SK-N-SH (cell line): ENCODE results near the gene SMNDC1. TPM values are rescaled to one million over a fixed set of nuclear protein-coding genes. Genes with fewer than 3 reads are reported as not detected.

Experiments
- CTCF ChIA-PET: fragments of 300-600, 350-600 bp; formaldehyde crosslinking; extraction: SDS; loops from one replicate; lab custom pipeline; 2021; lab: Yijun Ruan, JAX
- POLR2A ChIA-PET: fragments of 350-600 bp; sonication (Branson Sonifier 250); formaldehyde crosslinking; extraction: SDS; loops from one replicate; lab custom pipeline; 2020; ENCODE audit warnings: antibody characterized with exemption, inconsistent platforms; lab: Yijun Ruan, JAX
- DNase-seq: peaks from one replicate; pipeline ENCODE4 v3.0.0; 2012
- H2AFZ ChIP-seq: fragments of 200-600 bp; sonication (generic); 2 replicates; pipeline ENCODE4 v1.8.1; 2016; ENCODE audit warnings: antibody characterized with exemption, mild to moderate bottlenecking, low read depth
- H3F3A ChIP-seq: fragments of 200-600 bp; sonication (generic); replicated peaks from 2 replicates; pipeline ENCODE3; 2016; ENCODE audit warnings: antibody characterized with exemption, mild to moderate bottlenecking; ENCODE audit not compliant: insufficient read depth
- H3K27ac ChIP-seq, 2 experiments: fragments of 200-500 bp in 1 of 2; fragments of 200-600 bp in 1 of 2; sonication (Bioruptor generic) in 1 of 2; sonication (generic), shearing (Covaris generic) in 1 of 2; 2 replicates each; pipeline versions ENCODE4 v1.5.1 to v1.6.1; 2014 to 2016; ENCODE audit warnings: low read depth in 2 of 2, inconsistent platforms in 1 of 2, low read length in 1 of 2, mild to moderate bottlenecking in 1 of 2, mixed read lengths in 1 of 2
- H3K27me3 ChIP-seq: fragments of 200-600 bp; sonication (generic), shearing (Covaris generic); 2 replicates; pipeline ENCODE4 v1.6.1; 2016; ENCODE audit warnings: mixed run types; ENCODE audit not compliant: insufficient read depth
- H3K36me3 ChIP-seq, 2 experiments: fragments of 200-500 bp in 1 of 2; fragments of 200-600 bp in 1 of 2; sonication (Bioruptor generic) in 1 of 2; sonication (generic) in 1 of 2; replicated peaks in 1 of 2; 2 replicates each; pipeline versions ENCODE3 to v1.5.1; 2014 to 2016; ENCODE audit warnings: low read length in 1 of 2, mild to moderate bottlenecking in 1 of 2; ENCODE audit not compliant: insufficient read depth in 2 of 2, control insufficient read depth in 1 of 2
- H3K4me1 ChIP-seq, 2 experiments: fragments of 200-500 bp in 1 of 2; fragments of 200-600 bp in 1 of 2; sonication (Bioruptor generic) in 1 of 2; sonication (generic), shearing (Covaris generic) in 1 of 2; 2 replicates each; pipeline versions ENCODE4 v1.5.1 to v1.6.1; 2014 to 2016; ENCODE audit warnings: low read depth in 1 of 2, low read length in 1 of 2, mixed run types in 1 of 2; ENCODE audit not compliant: insufficient read depth in 2 of 2, control insufficient read depth in 1 of 2
- H3K4me2 ChIP-seq: fragments of 200-600 bp; sonication (generic), shearing (Covaris generic); 2 replicates; pipeline ENCODE4 v1.6.1; 2017; ENCODE audit warnings: mixed run types
- H3K4me3 ChIP-seq, 2 experiments: fragments of 200-500 bp in 1 of 2; fragments of 200-600 bp in 1 of 2; sonication (Bioruptor generic) in 1 of 2; sonication (generic), shearing (Covaris generic) in 1 of 2; 2 replicates each; pipeline versions ENCODE4 v1.5.1 to v1.8.1; 2014 to 2016; ENCODE audit warnings: low read depth in 2 of 2, inconsistent platforms in 1 of 2, low read length in 1 of 2, mild to moderate bottlenecking in 1 of 2, mixed read lengths in 1 of 2, moderate library complexity in 1 of 2
- H3K79me2 ChIP-seq: fragments of 200-600 bp; sonication (generic); 2 replicates; pipeline ENCODE4 v1.8.1; 2017; ENCODE audit warnings: mild to moderate bottlenecking; ENCODE audit not compliant: insufficient read depth
- H3K9ac ChIP-seq: fragments of 200-600 bp; sonication (generic); 2 replicates; pipeline ENCODE4 v1.6.1; 2017; ENCODE audit warnings: mixed run types
- H3K9me2 ChIP-seq: fragments of 200-600 bp; sonication (generic); 2 replicates; pipeline ENCODE4 v1.6.1; 2017; ENCODE audit warnings: mixed run types
- H3K9me3 ChIP-seq: fragments of 200-600 bp; sonication (generic); 2 replicates; pipeline ENCODE4 v1.6.1; 2017; ENCODE audit warnings: mixed run types, mild to moderate bottlenecking, moderate library complexity
- H4K20me1 ChIP-seq: fragments of 200-600 bp; sonication (generic); 2 replicates; pipeline ENCODE4 v1.6.1; 2017; ENCODE audit warnings: mild to moderate bottlenecking, mixed run types; ENCODE audit not compliant: insufficient read depth
- CHD2 ChIP-seq: fragments of 150-350 bp; IDR thresholded peaks from 2 replicates; pipeline ENCODE4 v1.6.1; 2018; ENCODE audit warnings: low read length; ENCODE audit not compliant: partially characterized antibody
- EP300 ChIP-seq, 2 experiments: IDR thresholded peaks; 2 replicates each; pipeline versions ENCODE4 v1.4.0 to v1.6.1; 2012; ENCODE audit warnings: borderline replicate concordance in 1 of 2, low read depth in 1 of 2, low read length in 1 of 2
- FOXM1 ChIP-seq: IDR thresholded peaks from 2 replicates; pipeline ENCODE4 v1.4.0; 2012; ENCODE audit warnings: low read depth, mild to moderate bottlenecking
- NFIC ChIP-seq: IDR thresholded peaks from 2 replicates; pipeline ENCODE4 v1.4.0; 2012; ENCODE audit warnings: borderline replicate concordance
- NRF1 ChIP-seq: IDR thresholded peaks from 2 replicates; pipeline ENCODE4 v1.6.1; 2012; ENCODE audit warnings: low read depth, mild to moderate bottlenecking, low read length
- POLR2AphosphoS5 ChIP-seq: IDR thresholded peaks from 2 replicates; pipeline ENCODE4 v1.6.1; 2012; ENCODE audit warnings: low read depth, low read length
- RCOR1 ChIP-seq: fragments of 150-350 bp; IDR thresholded peaks from 2 replicates; pipeline ENCODE4 v1.6.1; 2017; ENCODE audit warnings: antibody characterized with exemption, low read length
- RFX5 ChIP-seq: IDR thresholded peaks from 2 replicates; pipeline ENCODE4 v1.6.1; 2012; ENCODE audit warnings: mild to moderate bottlenecking, improper control_type of control experiment, low read length
- RXRA ChIP-seq: IDR thresholded peaks from 2 replicates; pipeline ENCODE4 v1.4.0; 2012; ENCODE audit warnings: low read depth, mild to moderate bottlenecking, borderline replicate concordance
- SIN3A ChIP-seq: IDR thresholded peaks from 2 replicates; pipeline ENCODE4 v1.6.1; 2012; ENCODE audit warnings: low read depth, mild to moderate bottlenecking, low read length, moderate library complexity, borderline replicate concordance
- TCF12 ChIP-seq: IDR thresholded peaks from 2 replicates; pipeline ENCODE4 v1.4.0; 2012
- TEAD4 ChIP-seq: IDR thresholded peaks from 2 replicates; pipeline ENCODE4 v1.4.0; 2012; ENCODE audit warnings: mild to moderate bottlenecking, borderline replicate concordance; ENCODE audit not compliant: insufficient read depth
- YY1 ChIP-seq: IDR thresholded peaks from 2 replicates; pipeline ENCODE4 v1.4.0; 2012; ENCODE audit warnings: low read depth, mild to moderate bottlenecking
- WGBS: methylation state at CpG from one replicate; pipeline ENCODE4 v1.1.6; 2017; ENCODE audit warnings: low lambda C conversion rate; 5-methylcytosine and 5-hydroxymethylcytosine counted together
- polyA plus RNA-seq, 3 experiments: library from polyadenylated mRNA; depleted of rRNA; stranded (reverse); fragments of >200 nt; gene quantifications; 2 replicates each; pipeline ENCODE4 v1.2.3, GENCODE V29; 2012
- TF ChIP-seq, protein P1 (sequence below): fragments of 200-600 bp; sonication (generic); IDR thresholded peaks from 2 replicates; pipeline ENCODE4 v1.6.1; 2017; ENCODE audit warnings: antibody characterized with exemption, mild to moderate bottlenecking, moderate library complexity
- TF ChIP-seq, protein P2 (sequence below): IDR thresholded peaks from 2 replicates; pipeline ENCODE4 v1.4.0; 2012; ENCODE audit warnings: low read depth, borderline replicate concordance
- TF ChIP-seq, protein P3 (sequence below): IDR thresholded peaks from 2 replicates; pipeline ENCODE4; 2012
- TF ChIP-seq, protein P4 (sequence below): IDR thresholded peaks from 2 replicates; pipeline ENCODE4 v1.4.0; 2012; ENCODE audit warnings: low read depth, borderline replicate concordance
- TF ChIP-seq, protein P5 (sequence below): fragments of 150-350 bp; IDR thresholded peaks from 2 replicates; pipeline ENCODE4 v1.6.1; 2016; ENCODE audit warnings: mild to moderate bottlenecking, low read depth, low read length

The SMNDC1 gene
- polyA plus RNA-seq, 1 of the 3 experiments (the other 2 are of a cell fraction): 13.3 TPM

DNA sequence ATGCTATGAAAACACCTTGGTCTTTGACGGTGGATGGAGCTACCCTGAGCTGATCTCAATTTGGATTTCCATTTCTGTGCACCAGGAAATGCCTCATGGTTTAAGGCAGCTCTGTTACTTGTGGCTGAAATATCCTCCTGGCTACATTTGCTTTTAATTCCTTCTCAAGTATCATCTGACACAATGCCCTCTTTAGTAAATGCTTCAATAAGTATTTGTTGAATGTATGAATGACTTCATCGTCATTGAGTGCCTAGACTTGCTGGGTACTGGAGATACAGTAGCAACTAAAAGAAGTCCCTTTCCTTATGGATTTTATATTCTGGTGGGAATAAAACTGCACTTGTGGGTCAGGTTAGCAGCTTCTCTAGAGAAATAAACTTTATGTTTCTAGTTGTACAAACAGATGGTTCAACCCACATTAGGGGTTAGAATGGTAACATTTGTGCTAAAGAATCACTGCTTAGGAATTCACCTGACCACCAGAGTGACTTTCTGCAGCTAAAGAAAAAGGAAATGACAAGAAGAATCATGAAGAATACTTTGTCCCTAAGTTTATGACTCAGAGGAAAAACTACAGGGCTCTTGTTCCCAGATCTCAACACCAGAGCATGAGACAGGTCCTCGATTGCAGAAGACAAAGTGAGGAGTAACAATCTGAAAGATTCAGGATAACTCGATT, 21.8 kb upstream of the SMNDC1 start (continued):
- no peak for TF ChIP-seq CHD2
- TF ChIP-seq POLR2AphosphoS5: peak; percentile 58; the same call in 1 of the 2 replicates
- TF ChIP-seq TEAD4: peak; percentile 78; the same call in 1 of the 2 replicates
- peak; percentile 48; the same call in 1 of the 2 replicates for TF ChIP-seq NFIC
- no peak for TF ChIP-seq NRF1
- TF ChIP-seq EP300 (IDR thresholded peaks at IDR 0.05; ENCODE audit: borderline replicate concordance in 1 of 2, low read depth in 1 of 2, low read length in 1 of 2): peak in 1 of 2 experiments; percentile 84; a peak in 1 of 4 replicates
- TF ChIP-seq TCF12: peak; percentile 78
- TF ChIP-seq, protein P1, sequence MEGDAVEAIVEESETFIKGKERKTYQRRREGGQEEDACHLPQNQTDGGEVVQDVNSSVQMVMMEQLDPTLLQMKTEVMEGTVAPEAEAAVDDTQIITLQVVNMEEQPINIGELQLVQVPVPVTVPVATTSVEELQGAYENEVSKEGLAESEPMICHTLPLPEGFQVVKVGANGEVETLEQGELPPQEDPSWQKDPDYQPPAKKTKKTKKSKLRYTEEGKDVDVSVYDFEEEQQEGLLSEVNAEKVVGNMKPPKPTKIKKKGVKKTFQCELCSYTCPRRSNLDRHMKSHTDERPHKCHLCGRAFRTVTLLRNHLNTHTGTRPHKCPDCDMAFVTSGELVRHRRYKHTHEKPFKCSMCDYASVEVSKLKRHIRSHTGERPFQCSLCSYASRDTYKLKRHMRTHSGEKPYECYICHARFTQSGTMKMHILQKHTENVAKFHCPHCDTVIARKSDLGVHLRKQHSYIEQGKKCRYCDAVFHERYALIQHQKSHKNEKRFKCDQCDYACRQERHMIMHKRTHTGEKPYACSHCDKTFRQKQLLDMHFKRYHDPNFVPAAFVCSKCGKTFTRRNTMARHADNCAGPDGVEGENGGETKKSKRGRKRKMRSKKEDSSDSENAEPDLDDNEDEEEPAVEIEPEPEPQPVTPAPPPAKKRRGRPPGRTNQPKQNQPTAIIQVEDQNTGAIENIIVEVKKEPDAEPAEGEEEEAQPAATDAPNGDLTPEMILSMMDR: no peak

DNA sequence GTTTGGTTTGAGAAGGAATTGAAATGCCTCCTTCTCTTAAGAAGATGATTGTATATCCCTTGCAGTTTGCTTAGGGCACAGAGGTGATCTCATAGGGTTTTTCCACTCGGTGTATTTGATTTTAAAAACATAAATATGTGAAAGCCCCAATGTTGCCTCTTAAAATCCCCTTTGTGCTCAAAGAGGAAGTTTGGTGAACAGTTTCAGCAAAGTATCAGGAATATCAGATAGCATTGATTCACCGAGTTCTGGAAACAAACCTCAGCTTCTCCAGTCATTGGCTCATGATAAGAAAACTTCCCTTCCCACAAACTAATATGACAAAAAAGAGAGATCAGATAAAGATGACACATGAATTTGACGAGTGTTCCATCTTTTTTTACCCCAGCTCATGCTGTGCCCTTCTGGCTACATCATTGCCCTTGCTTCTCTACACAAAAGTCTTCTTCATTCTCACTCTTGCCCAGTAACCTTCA, 20.1 kb upstream of the SMNDC1 start:
- CTCF ChIA-PET: interaction anchor here (1.0 to 1.2 kb wide), 2 partner anchors 18 to 29 kb away, joined by 3 to 4 read pairs; no protein-coding TSS in a partner anchor
- H3K36me3 ChIP-seq: no peaks in the 10 kb centered on the region
- no peaks in the 10 kb centered on the region for H3K79me2 ChIP-seq
- H3K4me2 ChIP-seq: peak overlapping the region; percentile 44; the same call in 1 of the 2 replicates
- POLR2A ChIA-PET: no interaction called here
- peaks cover 0 to 26% of the 10 kb centered on the region in 2 experiments; a peak in 3 of 4 replicates for H3K4me1 ChIP-seq
- H4K20me1 ChIP-seq: no peaks in the 10 kb centered on the region
- WGBS: 20% methylated on average over 3 of the region's 3 CpGs
- TF ChIP-seq SIN3A (no peak), TEAD4 (no peak), RCOR1 (no peak), RXRA (no peak; the same call in 1 of the 2 replicates), YY1 (no peak), FOXM1 (no peak), EP300 (IDR thresholded peaks at IDR 0.05; ENCODE audit: borderline replicate concordance in 1 of 2, low read depth in 1 of 2, low read length in 1 of 2) (no peak), RFX5 (no peak), CHD2 (no peak)
- TF ChIP-seq, protein P1: no peak
- TF ChIP-seq, protein P2, sequence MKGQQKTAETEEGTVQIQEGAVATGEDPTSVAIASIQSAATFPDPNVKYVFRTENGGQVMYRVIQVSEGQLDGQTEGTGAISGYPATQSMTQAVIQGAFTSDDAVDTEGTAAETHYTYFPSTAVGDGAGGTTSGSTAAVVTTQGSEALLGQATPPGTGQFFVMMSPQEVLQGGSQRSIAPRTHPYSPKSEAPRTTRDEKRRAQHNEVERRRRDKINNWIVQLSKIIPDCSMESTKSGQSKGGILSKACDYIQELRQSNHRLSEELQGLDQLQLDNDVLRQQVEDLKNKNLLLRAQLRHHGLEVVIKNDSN: no peak
- TF ChIP-seq, protein P3, sequence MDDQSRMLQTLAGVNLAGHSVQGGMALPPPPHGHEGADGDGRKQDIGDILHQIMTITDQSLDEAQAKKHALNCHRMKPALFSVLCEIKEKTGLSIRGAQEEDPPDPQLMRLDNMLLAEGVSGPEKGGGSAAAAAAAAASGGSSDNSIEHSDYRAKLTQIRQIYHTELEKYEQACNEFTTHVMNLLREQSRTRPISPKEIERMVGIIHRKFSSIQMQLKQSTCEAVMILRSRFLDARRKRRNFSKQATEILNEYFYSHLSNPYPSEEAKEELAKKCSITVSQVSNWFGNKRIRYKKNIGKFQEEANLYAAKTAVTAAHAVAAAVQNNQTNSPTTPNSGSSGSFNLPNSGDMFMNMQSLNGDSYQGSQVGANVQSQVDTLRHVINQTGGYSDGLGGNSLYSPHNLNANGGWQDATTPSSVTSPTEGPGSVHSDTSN: no peak; the same call in 1 of the 2 replicates
- TF ChIP-seq, protein P4, sequence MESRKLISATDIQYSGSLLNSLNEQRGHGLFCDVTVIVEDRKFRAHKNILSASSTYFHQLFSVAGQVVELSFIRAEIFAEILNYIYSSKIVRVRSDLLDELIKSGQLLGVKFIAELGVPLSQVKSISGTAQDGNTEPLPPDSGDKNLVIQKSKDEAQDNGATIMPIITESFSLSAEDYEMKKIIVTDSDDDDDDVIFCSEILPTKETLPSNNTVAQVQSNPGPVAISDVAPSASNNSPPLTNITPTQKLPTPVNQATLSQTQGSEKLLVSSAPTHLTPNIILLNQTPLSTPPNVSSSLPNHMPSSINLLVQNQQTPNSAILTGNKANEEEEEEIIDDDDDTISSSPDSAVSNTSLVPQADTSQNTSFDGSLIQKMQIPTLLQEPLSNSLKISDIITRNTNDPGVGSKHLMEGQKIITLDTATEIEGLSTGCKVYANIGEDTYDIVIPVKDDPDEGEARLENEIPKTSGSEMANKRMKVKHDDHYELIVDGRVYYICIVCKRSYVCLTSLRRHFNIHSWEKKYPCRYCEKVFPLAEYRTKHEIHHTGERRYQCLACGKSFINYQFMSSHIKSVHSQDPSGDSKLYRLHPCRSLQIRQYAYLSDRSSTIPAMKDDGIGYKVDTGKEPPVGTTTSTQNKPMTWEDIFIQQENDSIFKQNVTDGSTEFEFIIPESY: no peak
- TF ChIP-seq, protein P5, sequence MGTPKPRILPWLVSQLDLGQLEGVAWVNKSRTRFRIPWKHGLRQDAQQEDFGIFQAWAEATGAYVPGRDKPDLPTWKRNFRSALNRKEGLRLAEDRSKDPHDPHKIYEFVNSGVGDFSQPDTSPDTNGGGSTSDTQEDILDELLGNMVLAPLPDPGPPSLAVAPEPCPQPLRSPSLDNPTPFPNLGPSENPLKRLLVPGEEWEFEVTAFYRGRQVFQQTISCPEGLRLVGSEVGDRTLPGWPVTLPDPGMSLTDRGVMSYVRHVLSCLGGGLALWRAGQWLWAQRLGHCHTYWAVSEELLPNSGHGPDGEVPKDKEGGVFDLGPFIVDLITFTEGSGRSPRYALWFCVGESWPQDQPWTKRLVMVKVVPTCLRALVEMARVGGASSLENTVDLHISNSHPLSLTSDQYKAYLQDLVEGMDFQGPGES: no peak
- TF ChIP-seq, all 33 proteins: peak for 0
- Histone ChIP-seq H3K9me3 (no peaks in the 10 kb centered on the region), H3K9ac (no peak overlapping the region), H3K4me3 (no peak overlapping the region), H3K27me3 (no peaks in the 10 kb centered on the region), H3K9me2 (no peaks in the 10 kb centered on the region), H3F3A (peaks cover 48% of the 10 kb centered on the region), H3K27ac (peak overlapping the region in 1 of 2 experiments; percentile 83; a peak in 3 of 4 replicates), H2AFZ (peak overlapping the region; percentile 49; the same call in 1 of the 2 replicates)
- no peak for DNase-seq
